ENCODE measurements around the gene F12.

F12 gene

GRCh38 chr5:177430972-177431316 is 21.6 kb upstream of the F12 start:
- Histone ChIP-seq H3K4me3 (ENCODE audit: low read depth in 1 of 2, low read length in 2 of 2) (no peak overlapping the region), H3K36me3 (ENCODE audit: insufficient read depth, low read length) (peaks cover 65% of the 10 kb centered on the region), H3K27me3 (ENCODE audit: insufficient read depth, low read length, poor library complexity) (no peaks in the 10 kb centered on the region), H2AFZ (ENCODE audit: low read depth, low read length) (no peak overlapping the region), H3K79me2 (ENCODE audit: insufficient read depth, low read length) (peaks cover 45% of the 10 kb centered on the region), H3K9me3 (ENCODE audit: insufficient read depth, low read length, severe bottlenecking) (no peaks in the 10 kb centered on the region), H4K20me1 (ENCODE audit: insufficient read depth, low read length) (peaks cover 70% of the 10 kb centered on the region), H3K4me2 (ENCODE audit: insufficient read depth, low read length) (peak overlapping the region; percentile 49), H3K9ac (ENCODE audit: low read depth, low read length) (peak overlapping the region; percentile 45), H3K27ac (ENCODE audit: low read length) (peak overlapping the region; percentile 78), H3K4me1 (ENCODE audit: insufficient read depth, low read length) (peaks cover 60% of the 10 kb centered on the region)
- TF ChIP-seq CTCF (IDR thresholded peaks at IDR 0.05; ENCODE audit: borderline replicate concordance, extremely low read depth, low read length, poor library complexity, severe bottlenecking), result no peak
- no peak for TF ChIP-seq EZH2 (IDR thresholded peaks at IDR 0.05; ENCODE audit: borderline replicate concordance, low read depth, low read length, severe bottlenecking)
- peak; percentile 2; the same call in 1 of the 3 replicates for ATAC-seq (ENCODE audit: insufficient read depth, low read depth)
- DNase-seq, result no peak

- DNase-seq (no peak), ATAC-seq (ENCODE audit: insufficient read depth, low read depth) (no peak)
- Histone ChIP-seq H3K4me1 (ENCODE audit: insufficient read depth, low read length) (peaks cover 65% of the 10 kb centered on the region), H3K9ac (ENCODE audit: low read depth, low read length) (peak overlapping the region; percentile 45), H2AFZ (ENCODE audit: low read depth, low read length) (no peak overlapping the region), H3K9me3 (ENCODE audit: insufficient read depth, low read length, severe bottlenecking) (no peaks in the 10 kb centered on the region), H3K4me3 (ENCODE audit: low read depth in 1 of 2, low read length in 2 of 2) (no peak overlapping the region), H4K20me1 (ENCODE audit: insufficient read depth, low read length) (peaks cover 70% of the 10 kb centered on the region), H3K36me3 (ENCODE audit: insufficient read depth, low read length) (peaks cover 59% of the 10 kb centered on the region), H3K79me2 (ENCODE audit: insufficient read depth, low read length) (peaks cover 45% of the 10 kb centered on the region), H3K4me2 (ENCODE audit: insufficient read depth, low read length) (peak overlapping the region; percentile 100; the same call in 1 of the 2 replicates), H3K27me3 (ENCODE audit: insufficient read depth, low read length, poor library complexity) (no peaks in the 10 kb centered on the region), H3K27ac (ENCODE audit: low read length) (peak overlapping the region; percentile 78)
- no peak for TF ChIP-seq EZH2 (IDR thresholded peaks at IDR 0.05; ENCODE audit: borderline replicate concordance, low read depth, low read length, severe bottlenecking)
- no peak for TF ChIP-seq CTCF (IDR thresholded peaks at IDR 0.05; ENCODE audit: borderline replicate concordance, extremely low read depth, low read length, poor library complexity, severe bottlenecking)
Measured at GRCh38 chr5:177430140-177430951, 21.0 kb upstream of the F12 start.

- peaks cover 70% of the 10 kb centered on the region for H3K4me1 ChIP-seq (ENCODE audit: insufficient read depth, low read length)
- no peaks in the 10 kb centered on the region for H3K27me3 ChIP-seq (ENCODE audit: insufficient read depth, low read length, poor library complexity)
- peak overlapping the region; percentile 100 for H3K4me2 ChIP-seq (ENCODE audit: insufficient read depth, low read length)
- no peaks in the 10 kb centered on the region for H3K9me3 ChIP-seq (ENCODE audit: insufficient read depth, low read length, severe bottlenecking)
- peaks cover 67% of the 10 kb centered on the region for H4K20me1 ChIP-seq (ENCODE audit: insufficient read depth, low read length)
- peak overlapping the region in 1 of 2 experiments; percentile 43; a peak in 2 of 4 replicates for H3K4me3 ChIP-seq (ENCODE audit: low read depth in 1 of 2, low read length in 2 of 2)
- peak overlapping the region; percentile 78 for H3K27ac ChIP-seq (ENCODE audit: low read length)
- TF ChIP-seq EZH2 (IDR thresholded peaks at IDR 0.05; ENCODE audit: borderline replicate concordance, low read depth, low read length, severe bottlenecking) (no peak), CTCF (IDR thresholded peaks at IDR 0.05; ENCODE audit: borderline replicate concordance, extremely low read depth, low read length, poor library complexity, severe bottlenecking) (no peak)
- DNase-seq (peak; percentile 96), ATAC-seq (ENCODE audit: insufficient read depth, low read depth) (peak; percentile 46)
- peak overlapping the region; percentile 38 for H3K9ac ChIP-seq (ENCODE audit: low read depth, low read length)
- peaks cover 45% of the 10 kb centered on the region for H3K79me2 ChIP-seq (ENCODE audit: insufficient read depth, low read length)
- peaks cover 50% of the 10 kb centered on the region for H3K36me3 ChIP-seq (ENCODE audit: insufficient read depth, low read length)
- H2AFZ ChIP-seq (ENCODE audit: low read depth, low read length), result no peak overlapping the region
Measured at GRCh38 chr5:177429248-177430040, 20.1 kb upstream of the F12 start.
